ENCODE measurements around the gene FAM180A. TPM values are rescaled to one million over a fixed set of nuclear protein-coding genes. Genes with fewer than 3 reads are reported as not detected.
A peak's percentile ranks its signal among the peaks of the same experiment; 100 is the strongest.

The FAM180A gene
- total and polyA plus RNA-seq, 2 of the 8 experiments (the other 6 are each of a cell fraction or from before 2014, with no cell fraction given), result not detected

GRCh38 chr7:135753616-135754413 is 5.2 kb upstream of the FAM180A start:
- Histone ChIP-seq H3K23me2 (ENCODE audit: low read depth, low read length) (no peaks in the 10 kb centered on the region), H3K9ac (replicated peaks in 1 of 4; ENCODE audit: extremely low read depth in 1 of 4, low read depth in 3 of 4, low read length in 3 of 4) (no peak overlapping the region; a peak in 1 of 7 replicates), H3K27ac (ENCODE audit: low read depth, low read length) (0 out of 2 replicates have a peak overlapping the region, but pooled peaks have one; percentile 48), H2BK20ac (ENCODE audit: low read length) (peak overlapping the region; percentile 74; the same call in 1 of the 2 replicates), H4K5ac (ENCODE audit: insufficient read length, low read depth, low read length) (peak overlapping the region; percentile 20), H3K79me2 (ENCODE audit: control insufficient read depth in 1 of 2, insufficient read depth in 2 of 2, low read length in 2 of 2) (no peaks in the 10 kb centered on the region), H2BK120ac (replicated peaks; ENCODE audit: low read depth, low read length) (peak overlapping the region; percentile 96), H3K9me3 (ENCODE audit: insufficient read depth in 2 of 2, low read depth in 1 of 2, low read length in 1 of 2) (peaks cover 2% of the 10 kb centered on the region in 2 experiments), H3K14ac (ENCODE audit: insufficient read length) (no peak overlapping the region), H3K4me1 (replicated peaks in 1 of 4; ENCODE audit: control insufficient read depth in 3 of 4, insufficient read depth in 4 of 4, low read length in 3 of 4) (peaks cover 2 to 20% (median 5%) of the 10 kb centered on the region in 4 experiments; a peak in 5 of 7 replicates), H3K79me1 (ENCODE audit: low read depth, low read length) (no peaks in the 10 kb centered on the region), H4K8ac (ENCODE audit: extremely low read depth, insufficient read depth, low read length) (no peak overlapping the region), H4K20me1 (replicated peaks in 1 of 2; ENCODE audit: control insufficient read depth in 1 of 2, insufficient read depth in 2 of 2, low read length in 2 of 2) (no peaks in the 10 kb centered on the region), H3K56ac (replicated peaks; ENCODE audit: insufficient read length, low read depth, low read length) (no peak overlapping the region), H2BK15ac (ENCODE audit: low read length) (0 out of 2 replicates have a peak overlapping the region, but pooled peaks have one; percentile 32), H3K18ac (ENCODE audit: extremely low read depth, low read length) (peak overlapping the region; percentile 86), H4K91ac (replicated peaks; ENCODE audit: insufficient read length, low read length) (peak overlapping the region; percentile 91), H3K4me3 (ENCODE audit: extremely low read depth in 1 of 4, insufficient read depth in 2 of 4, low read depth in 3 of 4, low read length in 4 of 4) (no peak overlapping the region), H3K4ac (replicated peaks; ENCODE audit: insufficient read length, low read depth, low read length) (peak overlapping the region; percentile 16), H2BK12ac (ENCODE audit: low read depth, low read length) (peak overlapping the region; percentile 82; the same call in 1 of the 2 replicates), H3K4me2 (ENCODE audit: insufficient read depth in 1 of 2, low read depth in 2 of 2, low read length in 2 of 2) (peak overlapping the region; percentile 25 to 31; a peak in 2 of 4 replicates), H2AFZ (ENCODE audit: low read length) (no peak overlapping the region), H2BK5ac (ENCODE audit: low read depth, low read length) (peak overlapping the region; percentile 89; the same call in 1 of the 2 replicates), H3K36me3 (ENCODE audit: control insufficient read depth in 2 of 4, insufficient read depth in 4 of 4, low read length in 3 of 4) (no peaks in the 10 kb centered on the region), H3K27me3 (replicated peaks in 1 of 4; ENCODE audit: control insufficient read depth in 3 of 4, extremely low read depth in 1 of 4, insufficient read depth in 3 of 4, low read length in 3 of 4) (no peaks in the 10 kb centered on the region), H3K23ac (ENCODE audit: insufficient read length) (no peak overlapping the region), H2AK5ac (ENCODE audit: low read depth, low read length) (0 out of 2 replicates have a peak overlapping the region, but pooled peaks have one; percentile 6)
- peak; percentile 83 for FAIRE-seq
- DNase-seq (ENCODE audit: low read depth in 1 of 2, low spot score in 2 of 2), result peak in 1 of 2 experiments; percentile 53
- POLR2A ChIA-PET (ENCODE audit: partially characterized antibody), result no interaction called here
- 50% methylated on average over 8 of the region's 8 CpGs; no CpG with 5 or more reads in 1 of the 2 experiments for WGBS, 2 experiments (ENCODE audit: extremely low coverage in 1 of 2, insufficient coverage in 1 of 2, insufficient read length in 1 of 2, insufficient replicate concordance in 2 of 2, low coverage in 1 of 2, low lambda C conversion rate in 2 of 2, missing lambda C conversion rate in 1 of 2)
- CTCF ChIA-PET (ENCODE audit: partially characterized antibody), result interaction anchor here (0.9 to 3.4 kb wide), 5 partner anchors 38 to 81 kb away, joined by 3 to 12 read pairs (median 3); no protein-coding TSS in a partner anchor
- TF ChIP-seq NANOG (IDR thresholded peaks at IDR 0.05; ENCODE audit: insufficient read depth, low read depth, low read length, poor library complexity, severe bottlenecking) (peak; percentile 58), CREB1 (IDR thresholded peaks at IDR 0.05) (no peak), EP300 (IDR thresholded peaks at IDR 0.05; ENCODE audit: borderline replicate concordance in 1 of 2, low read depth in 2 of 2, low read length in 2 of 2) (peak in 1 of 2 experiments; percentile 57; a peak in 1 of 3 replicates), POU5F1 (IDR thresholded peaks at IDR 0.05; ENCODE audit: low read depth, low read length) (peak; percentile 82), POLR2A (IDR thresholded peaks at IDR 0.05; ENCODE audit: control extremely low read depth in 1 of 2, low read depth in 2 of 2, low read length in 2 of 2) (no peak), EGR1 (IDR thresholded peaks at IDR 0.05; ENCODE audit: borderline replicate concordance, low read depth, low read length) (0 out of 2 replicates have a peak, but pooled peaks have one; percentile 26), MAFK (IDR thresholded peaks at IDR 0.05; ENCODE audit: low read depth, low read length) (no peak), TEAD4 (IDR thresholded peaks at IDR 0.05; ENCODE audit: low read depth, low read length) (0 out of 2 replicates have a peak, but pooled peaks have one; percentile 11)
- TF ChIP-seq, protein P1, sequence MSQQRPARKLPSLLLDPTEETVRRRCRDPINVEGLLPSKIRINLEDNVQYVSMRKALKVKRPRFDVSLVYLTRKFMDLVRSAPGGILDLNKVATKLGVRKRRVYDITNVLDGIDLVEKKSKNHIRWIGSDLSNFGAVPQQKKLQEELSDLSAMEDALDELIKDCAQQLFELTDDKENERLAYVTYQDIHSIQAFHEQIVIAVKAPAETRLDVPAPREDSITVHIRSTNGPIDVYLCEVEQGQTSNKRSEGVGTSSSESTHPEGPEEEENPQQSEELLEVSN (IDR thresholded peaks at IDR 0.05), result peak; percentile 72
- TF ChIP-seq, protein P2, sequence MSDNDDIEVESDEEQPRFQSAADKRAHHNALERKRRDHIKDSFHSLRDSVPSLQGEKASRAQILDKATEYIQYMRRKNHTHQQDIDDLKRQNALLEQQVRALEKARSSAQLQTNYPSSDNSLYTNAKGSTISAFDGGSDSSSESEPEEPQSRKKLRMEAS (IDR thresholded peaks at IDR 0.05), result peak; percentile 55
